GM21447 (cell line): ENCODE data around the gene AFDN.
"Not testable (repeated sequence)": the region's sequence is repeated elsewhere in the genome, so short reads cannot be mapped to it uniquely, and the experiment has no call there.

Source experiments
- ATAC-seq: cut with Tn5 transposase; IDR thresholded peaks from one replicate; pipeline ENCODE4 v1.9.1; 2021; ENCODE audit not compliant: unreplicated experiment

The AFDN gene

GRCh38 chr6:167990016-167990945, 163.6 kb downstream of the AFDN start:
- no peak for ATAC-seq

- no peak for ATAC-seq
These were observed 166.5 kb downstream of the AFDN start for GRCh38 chr6:167993169-167993568.

- no peak for ATAC-seq
These were observed 167.1 kb downstream of the AFDN start for GRCh38 chr6:167993831-167994230.

- ATAC-seq = no peak
These were observed 168.6 kb downstream of the AFDN start for GRCh38 chr6:167995302-167995701.

- no peak for ATAC-seq
These were observed 169.0 kb downstream of the AFDN start for GRCh38 chr6:167995731-167996151.

- no peak for ATAC-seq
These were observed 169.9 kb downstream of the AFDN start for GRCh38 chr6:167996424-167997199.

- no peak for ATAC-seq
These were observed 170.9 kb downstream of the AFDN start, which contains the start of gene KIF25 for GRCh38 chr6:167997642-167998041. Gene KIF25 (plus strand): TSS chr6:167997671. CDS start chr6:168029586, 31,915 bp downstream.

GRCh38 chr6:167998215-167998614, 171.5 kb downstream of the AFDN start:
- ATAC-seq = no peak

GRCh38 chr6:168000198-168001028, 173.7 kb downstream of the AFDN start:
- no peak for ATAC-seq

GRCh38 chr6:168001029-168001332, 174.3 kb downstream of the AFDN start:
- no peak for ATAC-seq

GRCh38 chr6:168001514-168001913, 174.8 kb downstream of the AFDN start:
- not testable (repeated sequence) for ATAC-seq

- ATAC-seq = no peak
These were observed 176.1 kb downstream of the AFDN start for GRCh38 chr6:168002804-168003203.

GRCh38 chr6:168004023-168004422, 177.3 kb downstream of the AFDN start:
- no peak for ATAC-seq

- no peak for ATAC-seq
These were observed 178.2 kb downstream of the AFDN start for GRCh38 chr6:168004945-168005344.

- no peak for ATAC-seq
These were observed 179.1 kb downstream of the AFDN start for GRCh38 chr6:168005796-168006195.

- no peak for ATAC-seq
These were observed 181.1 kb downstream of the AFDN start for GRCh38 chr6:168007592-168008338.

GRCh38 chr6:168009331-168009730, 182.6 kb downstream of the AFDN start:
- ATAC-seq = no peak

GRCh38 chr6:168011291-168011690, 184.6 kb downstream of the AFDN start:
- ATAC-seq = no peak

- ATAC-seq = no peak
These were observed 185.9 kb downstream of the AFDN start for GRCh38 chr6:168012431-168013249.
